H1 (cell line): ENCODE data around the gene RNF114. TPM values are rescaled to one million over a fixed set of nuclear protein-coding genes. Genes with fewer than 3 reads are reported as not detected.

ENCODE experiments used
- CBX5 ChIP-seq: fragments of 300-800, 300-1000 bp; sonication (generic); IDR thresholded peaks from 2 replicates; pipeline ENCODE4 v1.7.1; 2016; ENCODE audit warnings: antibody characterized with exemption, low read length, low read depth
- CHD7 ChIP-seq: fragments of 300-600 bp; sonication (generic); IDR thresholded peaks from 2 replicates; pipeline ENCODE4 v1.7.1; 2012; ENCODE audit warnings: low read length, moderate library complexity, mild to moderate bottlenecking, inconsistent platforms; ENCODE audit not compliant: insufficient replicate concordance
- SIX5 ChIP-seq: IDR thresholded peaks from 2 replicates; pipeline ENCODE4 v1.6.1; 2011; ENCODE audit warnings: mild to moderate bottlenecking, low read depth, low read length
- SP1 ChIP-seq: IDR thresholded peaks from 2 replicates; pipeline ENCODE4 v1.6.1; 2011; ENCODE audit warnings: low read depth, low read length
- SP4 ChIP-seq: IDR thresholded peaks from 2 replicates; pipeline ENCODE4 v1.6.1; 2012; ENCODE audit warnings: low read length, inconsistent platforms
- TCF12 ChIP-seq: IDR thresholded peaks from 2 replicates; pipeline ENCODE4 v1.6.1; 2011; ENCODE audit warnings: low read depth, mild to moderate bottlenecking, low read length
- USF2 ChIP-seq: IDR thresholded peaks from 2 replicates; pipeline ENCODE4 v1.6.1; 2011; ENCODE audit warnings: low read length, improper control_type of control experiment
- polyA plus RNA-seq, 7 experiments: library from polyadenylated mRNA; depleted of rRNA in 3 of 7; stranded (reverse) in 5 of 7; unstranded in 2 of 7; fragments of >200 nt in 5 of 7; fragments of 200-250 nt in 2 of 7; gene quantifications; 1 replicate in 5 of 7; 2 replicates in 1 of 7; 4 replicates in 1 of 7; pipeline versions ENCODE4 v1.2.1 to v1.2.3, GENCODE V29; 2011 to 2013; ENCODE audit warnings: missing spikeins in 2 of 7, mixed read lengths in 2 of 7
- total RNA-seq: library from RNA; stranded (reverse); fragmentation: NEBNext Ultra II Directional; extraction: Animal tissue kit (Norgen Biotek cat#: 25700); gene quantifications from 2 replicates; pipeline ENCODE4 v1.2.1, GENCODE V29; 2021

RNF114 gene
- total and polyA plus RNA-seq, 2 of the 8 experiments (the other 6 are each of a cell fraction or from before 2014, with no cell fraction given), result 81.7 to 89.9 TPM

- TF ChIP-seq CHD7, result no peak
- no peak for TF ChIP-seq USF2
- no peak for TF ChIP-seq SIX5
- TF ChIP-seq TCF12, result no peak
- TF ChIP-seq CBX5, result no peak
- no peak for TF ChIP-seq SP1
- no peak for TF ChIP-seq SP4
Measured at GRCh38 chr20:49955167-49955566, 19.0 kb downstream of the RNF114 start (continued).
